Measurements from ENCODE around the gene CRY2.

Gene CRY2

DNA sequence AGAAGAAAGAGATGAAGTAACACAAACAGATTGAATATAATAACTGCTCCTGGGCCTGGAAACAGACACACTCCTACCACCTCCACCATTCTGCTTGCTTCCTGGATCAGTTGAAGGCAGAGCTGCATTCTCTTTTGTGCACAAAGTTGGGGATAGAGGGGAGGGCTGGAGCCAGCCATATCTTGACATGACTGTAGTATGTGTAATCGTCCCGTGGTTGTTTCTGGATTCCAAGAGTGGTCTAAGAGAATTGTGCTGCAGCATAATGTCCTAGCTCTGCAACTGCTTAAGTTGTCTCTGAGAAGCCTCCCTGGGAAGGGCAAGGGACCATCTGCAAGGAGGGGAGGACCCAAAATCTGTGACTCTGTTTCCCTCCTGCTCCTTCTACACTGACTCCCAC, 3.2 kb downstream of the CRY2 start:
- DNase-seq = no peak

DNA sequence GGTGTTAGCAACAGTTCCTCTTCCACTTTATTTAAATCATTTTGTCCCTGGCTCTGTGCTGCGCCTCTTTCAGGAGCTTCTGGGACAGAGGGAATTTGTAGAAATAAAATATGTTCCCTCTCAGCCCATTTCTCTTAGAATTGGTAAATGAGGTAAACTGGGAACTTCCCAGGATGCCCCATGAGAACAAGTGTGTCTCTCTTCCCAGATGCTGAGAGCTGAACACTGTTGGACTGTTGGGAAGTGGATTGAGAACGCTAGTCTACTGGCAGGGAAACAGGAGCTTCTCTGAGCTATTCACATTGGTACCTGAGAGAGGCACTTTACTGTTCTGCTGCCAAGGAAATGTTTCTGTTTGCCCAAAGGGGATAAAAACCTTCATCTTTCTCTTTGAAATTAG, 4.0 kb downstream of the CRY2 start:
- DNase-seq = no peak

DNA sequence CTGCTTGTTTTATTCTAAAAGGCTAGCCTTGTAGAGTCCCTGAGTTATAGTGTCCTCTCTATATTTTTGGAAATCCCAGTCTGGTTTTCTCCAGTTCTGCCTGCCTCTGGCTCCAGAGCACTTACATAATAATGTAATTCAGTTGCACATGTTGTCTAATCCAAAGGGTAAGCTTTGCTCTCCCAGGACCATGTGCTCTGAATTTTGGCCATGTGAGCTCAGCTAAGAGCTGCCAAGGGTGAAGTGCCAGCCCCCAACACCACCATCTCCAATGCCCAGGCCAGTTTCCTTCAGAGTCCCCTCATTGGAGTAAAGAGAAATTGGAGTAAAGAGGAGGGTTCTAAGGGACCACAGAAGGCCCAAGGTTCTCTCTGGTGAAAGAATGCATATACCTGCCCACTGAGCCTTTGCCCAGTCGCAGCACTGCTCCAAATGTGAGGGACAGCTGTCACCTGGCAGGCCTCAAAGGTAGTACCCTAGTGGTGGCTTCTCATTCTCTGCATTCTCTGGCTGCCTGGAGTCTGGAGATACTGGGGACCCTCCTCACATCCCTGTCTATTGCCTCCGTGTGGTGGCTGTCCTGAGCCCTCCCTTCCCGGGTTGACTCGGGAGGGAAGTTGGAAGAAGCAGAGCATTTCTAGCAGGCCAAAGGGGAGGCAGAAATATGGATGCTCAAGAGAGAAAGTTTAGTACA, 4.9 kb downstream of the CRY2 start:
- no peak for DNase-seq

DNA sequence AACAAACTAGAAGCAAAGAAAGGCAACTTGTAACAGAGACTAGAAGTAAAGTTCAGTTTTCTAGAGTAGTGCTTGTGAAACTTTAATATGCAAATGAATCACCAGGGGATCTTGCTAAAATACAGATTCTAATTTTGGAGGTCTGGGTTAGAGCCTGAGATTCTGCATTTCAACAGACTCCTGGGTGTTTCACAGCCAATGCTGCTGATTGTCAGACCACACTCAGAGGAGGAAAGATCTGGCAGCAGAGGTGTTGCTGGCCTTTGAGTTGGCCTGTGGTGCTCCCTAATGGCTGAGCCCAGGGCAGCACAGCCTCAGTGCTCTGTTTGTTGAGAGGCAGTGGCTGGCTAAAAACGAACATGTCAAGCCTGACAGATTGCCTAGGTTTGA, 5.4 kb downstream of the CRY2 start:
- DNase-seq = no peak

DNA sequence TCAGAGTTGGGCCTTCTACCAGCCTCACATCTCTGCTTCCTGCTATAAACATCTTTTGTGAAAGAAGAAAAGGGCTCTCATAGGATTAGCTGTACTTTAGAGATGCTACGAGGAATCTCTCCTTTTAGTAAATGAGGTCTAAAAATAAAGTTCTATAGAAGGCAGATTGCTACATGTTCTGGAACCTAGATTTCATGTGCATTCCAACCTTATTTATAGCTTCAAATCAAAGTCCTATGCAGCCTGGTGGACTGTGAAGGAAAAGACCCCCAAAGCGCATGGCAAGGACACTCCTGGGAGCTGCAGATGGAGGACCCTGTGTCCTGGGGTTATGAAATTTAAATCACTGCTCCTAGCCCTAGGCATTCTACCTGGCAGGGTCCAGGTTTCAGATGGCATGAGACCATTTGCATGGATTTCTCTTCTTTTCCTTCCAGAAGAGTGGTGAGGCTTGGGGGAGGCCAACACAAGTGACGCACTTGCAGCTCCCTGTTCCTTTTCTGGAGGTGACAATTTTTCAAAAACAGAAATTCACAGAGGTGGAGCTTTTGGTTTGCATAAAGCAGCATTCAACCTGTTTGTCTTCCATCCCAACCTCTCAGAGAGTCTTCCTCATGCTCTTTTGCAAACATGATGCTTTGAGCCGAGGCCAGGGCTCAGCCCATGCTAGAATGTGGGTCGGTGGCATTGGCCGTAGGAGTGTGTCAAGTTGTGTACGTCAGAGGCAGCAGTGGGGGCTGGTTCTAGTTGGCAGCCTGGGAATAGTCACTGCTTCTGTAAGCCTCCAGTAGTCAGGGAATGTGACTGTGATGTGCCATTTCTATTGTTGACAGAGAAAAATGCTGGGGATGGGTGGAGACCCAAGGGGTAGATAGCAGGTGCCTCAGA, 6.3 kb downstream of the CRY2 start:
- no peak for DNase-seq

DNA sequence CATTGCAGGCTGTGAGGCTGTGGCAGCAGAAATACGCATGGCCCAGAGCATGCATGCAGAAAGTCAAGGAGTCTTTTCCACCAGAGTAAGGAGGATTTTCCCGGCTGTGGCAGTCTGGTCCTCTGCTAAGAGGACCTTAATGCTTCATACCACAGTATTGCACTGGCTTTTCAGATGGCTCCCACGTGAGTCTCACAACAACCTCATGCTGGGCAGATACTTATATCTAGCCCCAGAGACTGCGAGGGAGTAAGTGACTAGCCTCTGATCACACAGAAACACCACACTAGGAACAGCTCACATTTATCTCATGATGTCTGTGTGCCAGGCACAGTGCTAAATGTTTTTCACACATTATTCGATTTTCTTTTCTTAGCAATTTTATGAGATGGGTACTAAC, 8.0 kb downstream of the CRY2 start:
- DNase-seq = no peak

DNA sequence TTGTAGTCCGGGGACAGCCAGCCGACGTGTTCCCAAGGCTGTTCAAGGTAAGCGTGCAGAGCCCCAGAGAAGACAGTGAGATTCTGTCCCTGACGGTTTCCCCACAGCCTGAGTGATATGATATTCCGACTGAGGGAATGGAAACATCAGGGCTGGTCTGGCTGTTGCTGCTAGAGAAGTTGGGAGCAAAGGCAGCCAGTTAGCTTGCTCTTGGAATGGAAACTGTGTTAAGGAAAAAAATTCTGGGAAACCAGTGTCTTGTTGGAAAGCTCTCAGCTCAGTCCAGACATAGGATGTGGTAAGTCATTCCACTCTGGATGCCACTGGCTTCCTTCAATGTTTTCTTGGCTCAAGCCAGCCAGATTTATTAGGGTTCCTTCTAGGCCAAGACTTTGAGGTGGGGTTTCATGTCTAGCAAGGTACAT, 8.8 kb downstream of the CRY2 start:
- DNase-seq = no peak

DNA sequence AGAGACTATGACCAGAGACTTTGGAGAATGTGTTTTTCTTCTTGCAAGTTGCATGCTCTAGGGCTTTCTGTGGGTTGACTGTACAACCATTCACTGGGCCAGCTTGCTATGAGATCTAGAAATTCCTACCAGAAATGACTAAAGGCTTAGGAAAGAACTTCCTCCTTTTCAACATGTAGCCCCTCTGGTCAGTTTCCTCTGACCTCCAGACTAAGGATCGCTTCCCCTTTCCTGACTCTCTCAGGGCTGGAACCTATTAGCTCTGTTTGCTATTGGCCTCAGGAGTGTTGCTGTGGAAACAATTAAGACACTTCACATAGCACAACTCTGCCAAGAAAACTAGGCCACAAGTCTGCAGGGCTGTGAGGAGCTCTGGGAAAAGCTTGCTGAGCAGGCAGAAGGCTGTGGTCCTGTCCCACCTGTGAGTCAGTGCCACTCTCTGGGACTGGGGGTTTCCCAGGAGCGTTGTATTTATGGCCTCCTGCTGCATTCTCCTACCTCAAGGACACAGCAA, 10.7 kb downstream of the CRY2 start:
- DNase-seq = no peak

DNA sequence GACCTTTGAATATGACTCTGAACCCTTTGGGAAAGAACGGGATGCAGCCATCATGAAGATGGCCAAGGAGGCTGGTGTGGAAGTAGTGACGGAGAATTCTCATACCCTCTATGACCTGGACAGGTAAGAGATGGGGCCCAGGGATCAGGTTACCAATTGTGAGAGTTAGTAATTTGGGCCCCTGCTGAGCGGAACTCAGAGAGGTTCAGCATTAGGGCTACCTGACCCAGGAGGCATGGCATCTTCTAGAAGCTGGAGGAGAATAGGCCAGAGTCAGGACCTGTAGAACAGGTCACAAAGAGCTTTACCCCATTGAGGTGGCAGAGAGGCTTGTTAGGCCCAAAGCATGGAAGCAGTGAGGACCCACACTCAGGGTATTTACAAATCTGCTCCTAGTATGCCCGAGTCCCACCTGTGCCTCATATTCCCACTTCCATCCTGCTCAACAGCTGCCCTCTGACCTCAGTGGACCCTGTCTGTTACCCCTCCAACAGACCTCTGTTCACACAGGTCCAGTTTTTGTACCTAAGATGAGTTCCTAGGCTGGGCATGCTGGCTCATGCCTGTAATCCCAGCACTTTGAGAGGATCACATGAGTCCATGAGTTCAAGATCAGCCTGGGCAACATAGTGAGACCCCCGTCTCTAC, 11.6 kb downstream of the CRY2 start:
- DNase-seq = no peak

DNA sequence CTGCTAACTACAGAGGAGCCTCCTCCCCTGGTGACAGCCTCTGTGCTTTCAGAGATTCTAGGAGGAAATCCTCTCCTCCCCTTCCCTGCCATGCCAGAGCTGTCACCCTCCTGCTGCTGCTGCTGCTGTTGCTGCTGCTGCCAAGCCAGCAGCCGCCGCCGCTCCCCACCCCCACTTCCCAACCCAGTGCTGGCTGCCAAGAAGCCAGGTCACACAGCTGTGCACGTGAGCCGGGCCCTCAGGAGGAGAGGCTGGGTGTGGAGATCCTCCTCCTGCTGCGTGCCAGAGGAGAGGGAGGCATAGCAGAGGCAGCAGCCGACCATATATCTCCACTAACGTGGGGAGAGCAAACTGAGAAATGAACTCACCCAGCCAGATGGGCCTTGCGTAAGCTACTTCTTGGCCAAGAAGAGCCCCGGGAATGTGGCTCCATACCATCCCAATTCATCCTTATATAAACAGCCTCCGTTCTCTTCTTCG, 12.4 kb downstream of the CRY2 start:
- DNase-seq = peak; percentile 65

DNA sequence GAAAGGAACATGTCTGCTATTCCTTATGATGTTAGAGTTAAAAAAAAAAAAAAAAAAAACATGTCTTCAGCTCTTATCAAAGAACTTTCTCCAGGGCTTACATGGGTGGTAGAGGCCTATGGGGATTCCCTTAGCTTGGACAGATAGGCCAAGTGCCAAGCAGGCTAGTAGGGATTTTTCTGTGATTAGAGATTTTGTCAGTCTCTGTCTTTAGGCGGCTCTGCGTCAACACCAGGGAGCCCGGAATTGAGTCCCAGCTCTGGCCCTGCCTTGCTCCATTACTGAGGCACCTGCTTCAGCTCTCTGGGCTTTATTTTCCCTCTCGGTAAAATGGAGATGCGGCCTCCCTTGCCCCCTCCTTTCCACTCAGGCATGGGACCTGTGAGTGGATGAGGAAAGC, 13.1 kb downstream of the CRY2 start:
- DNase-seq = no peak

DNA sequence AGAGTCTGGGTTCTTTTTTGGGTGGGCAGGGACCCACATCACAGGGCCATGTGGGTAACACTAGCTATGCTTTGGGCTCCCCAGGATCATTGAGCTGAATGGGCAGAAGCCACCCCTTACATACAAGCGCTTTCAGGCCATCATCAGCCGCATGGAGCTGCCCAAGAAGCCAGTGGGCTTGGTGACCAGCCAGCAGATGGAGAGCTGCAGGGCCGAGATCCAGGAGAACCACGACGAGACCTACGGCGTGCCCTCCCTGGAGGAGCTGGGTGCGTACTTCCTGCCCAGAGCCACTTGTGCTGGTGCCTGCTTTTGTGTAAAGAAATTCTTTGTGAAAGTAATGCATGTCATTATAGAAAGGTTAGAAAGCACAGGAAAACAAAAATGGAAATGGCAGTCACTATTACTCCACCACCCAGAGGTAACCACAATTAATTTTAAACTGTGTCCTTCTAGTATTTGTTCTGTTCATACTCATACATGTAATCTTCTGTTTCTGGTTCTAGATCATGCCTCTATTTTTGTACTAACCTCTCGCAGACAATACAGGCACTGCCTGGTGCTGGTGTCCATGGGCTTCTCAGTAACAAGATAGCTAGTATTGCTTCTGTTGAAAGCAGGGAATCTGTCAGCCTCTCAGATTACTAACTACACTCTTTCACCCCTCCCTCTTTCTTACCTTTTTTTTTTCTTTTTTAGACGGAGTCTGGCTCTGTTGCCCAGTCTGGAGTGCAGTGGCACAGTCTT, 13.7 kb downstream of the CRY2 start:
- no peak for DNase-seq

DNA sequence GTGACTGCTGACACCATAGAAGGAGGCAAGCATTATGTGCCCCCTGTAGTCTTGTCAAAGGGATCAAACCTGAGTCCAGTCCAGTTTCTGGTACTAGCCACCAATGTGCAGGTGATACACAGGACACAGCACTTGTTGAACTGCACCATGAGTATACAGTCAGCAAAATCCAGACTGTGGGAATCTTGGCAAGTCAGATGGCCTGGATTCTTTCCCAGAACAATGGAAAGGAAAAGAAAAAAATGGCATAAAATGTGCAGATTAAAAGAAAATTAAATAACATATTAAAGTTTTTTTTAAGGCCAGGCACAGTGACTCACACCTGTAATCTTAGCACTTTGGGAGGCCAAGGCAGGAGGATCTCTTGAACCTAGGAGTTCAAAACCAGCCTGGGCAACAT, 16.8 kb downstream of the CRY2 start:
- no peak for DNase-seq

DNA sequence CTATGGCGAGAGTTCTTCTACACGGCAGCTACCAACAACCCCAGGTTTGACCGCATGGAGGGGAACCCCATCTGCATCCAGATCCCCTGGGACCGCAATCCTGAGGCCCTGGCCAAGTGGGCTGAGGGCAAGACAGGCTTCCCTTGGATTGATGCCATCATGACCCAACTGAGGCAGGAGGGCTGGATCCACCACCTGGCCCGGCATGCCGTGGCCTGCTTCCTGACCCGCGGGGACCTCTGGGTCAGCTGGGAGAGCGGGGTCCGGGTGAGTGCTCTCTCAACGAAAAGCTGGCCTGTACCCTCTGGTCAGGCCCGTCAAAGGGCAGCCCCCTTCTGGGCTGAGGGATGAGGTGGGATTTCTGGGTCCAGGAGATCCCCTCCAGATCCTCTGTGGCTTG, 22.3 kb downstream of the CRY2 start:
- DNase-seq = no peak

DNA sequence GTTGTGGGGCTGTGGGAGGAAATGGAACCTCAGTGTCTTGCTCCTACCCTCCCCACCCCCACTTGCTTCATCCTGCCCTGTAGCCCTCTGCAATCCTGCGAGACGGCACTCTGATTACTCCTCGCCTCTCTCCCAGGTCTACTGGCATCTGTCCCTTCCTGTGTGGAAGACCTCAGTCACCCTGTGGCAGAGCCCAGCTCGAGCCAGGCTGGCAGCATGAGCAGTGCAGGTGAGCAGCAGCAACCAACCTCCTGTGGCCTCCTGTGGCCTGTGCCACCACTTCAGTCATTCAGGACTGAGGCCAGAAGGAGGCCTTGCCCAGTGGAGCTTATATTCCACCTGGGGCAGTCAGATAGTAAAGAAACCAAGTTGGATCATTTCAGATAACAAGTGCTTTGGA, 23.4 kb downstream of the CRY2 start:
- DNase-seq = no peak

DNA sequence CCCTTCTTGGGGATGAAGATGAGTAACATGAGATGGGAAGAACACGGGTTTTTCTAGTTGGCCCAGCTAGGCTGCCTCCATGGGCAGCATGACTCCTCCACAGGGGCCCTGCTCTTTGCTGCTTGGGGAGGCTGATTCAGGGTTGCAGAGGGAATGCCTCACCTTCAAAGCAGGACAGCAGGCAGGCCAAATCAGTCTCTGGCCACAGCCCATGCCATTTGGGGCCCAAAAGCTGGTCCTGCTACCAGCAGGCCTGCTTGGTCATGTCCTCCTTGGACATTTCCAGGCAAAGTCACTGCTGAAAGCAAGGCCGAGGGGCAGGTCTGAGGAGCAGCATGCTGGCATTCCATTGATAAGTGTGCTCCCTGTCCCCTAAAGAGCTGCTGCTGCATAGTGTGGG, 24.4 kb downstream of the CRY2 start:
- DNase-seq = no peak

DNA sequence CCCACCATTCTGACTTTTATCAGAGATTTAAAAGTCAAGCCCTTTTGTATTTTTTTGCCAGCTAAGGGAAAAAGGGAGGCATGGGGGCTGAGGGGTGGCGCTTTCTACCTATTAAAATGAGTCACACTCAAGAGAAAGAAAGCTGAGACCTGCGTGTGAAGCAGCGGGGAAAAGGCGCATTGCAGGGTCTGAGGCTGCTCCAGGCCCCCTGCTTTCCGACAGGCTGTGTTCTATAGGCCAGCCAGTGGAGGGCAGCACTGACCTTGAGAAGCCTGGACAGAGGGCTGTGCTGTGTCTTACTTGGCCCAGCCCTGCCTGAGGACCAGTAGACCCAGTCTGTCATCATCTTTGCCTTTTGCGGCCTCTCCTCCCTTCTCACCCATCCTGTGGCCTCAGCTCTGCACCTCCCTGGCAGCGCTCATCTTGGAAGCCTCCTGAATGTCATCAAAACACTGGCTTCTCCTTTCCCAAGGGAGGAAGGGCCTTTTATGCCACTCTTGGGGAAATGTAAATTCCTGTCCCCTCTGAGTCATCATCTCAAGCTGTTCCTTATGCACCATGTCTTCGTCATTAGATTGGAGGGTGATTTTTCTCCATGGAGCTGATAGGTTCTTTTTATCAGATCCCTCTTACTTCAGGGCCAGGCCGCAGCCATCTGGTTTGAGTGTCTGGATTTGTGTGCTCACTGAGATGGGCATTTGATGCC, 25.5 kb downstream of the CRY2 start:
- DNase-seq = peak; percentile 30

DNA sequence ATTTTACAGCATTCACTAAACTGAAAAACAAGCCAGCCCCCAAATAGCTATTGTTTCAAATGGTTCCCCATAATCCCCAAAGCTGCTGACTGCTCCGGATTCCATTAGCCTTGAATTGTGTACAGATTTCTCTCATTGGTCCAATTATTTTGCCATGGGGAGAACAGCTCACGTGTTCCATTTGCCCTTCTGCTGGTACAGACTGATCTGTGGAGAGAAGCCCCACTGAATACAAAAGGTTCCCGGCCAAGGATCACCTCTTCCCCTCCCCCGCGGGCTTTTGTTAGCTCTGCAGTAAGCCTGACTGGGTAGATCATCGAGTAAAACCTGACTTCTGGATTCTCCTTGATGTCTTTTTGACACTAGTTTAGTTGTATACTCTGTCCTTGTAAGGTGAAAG, 29.1 kb downstream of the CRY2 start:
- DNase-seq = no peak

DNA sequence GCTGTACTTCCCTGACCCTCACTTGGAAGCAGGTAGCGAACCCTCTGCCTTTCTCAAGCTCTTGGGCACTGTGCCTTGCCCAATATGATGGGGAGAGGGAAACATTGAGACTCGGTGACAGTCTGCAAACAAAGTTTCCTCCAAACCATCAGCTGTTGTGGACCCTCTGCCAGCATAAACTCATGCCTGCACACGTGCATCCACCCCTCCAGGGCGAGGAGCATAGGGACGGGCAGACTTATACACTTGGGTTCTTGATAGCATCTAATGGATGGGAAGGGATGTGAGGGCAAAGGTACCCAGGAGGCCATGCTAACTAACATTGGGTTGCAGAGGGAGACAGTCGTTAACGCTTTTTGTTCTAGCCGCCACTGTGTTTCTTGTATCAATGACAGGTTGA, 29.9 kb downstream of the CRY2 start:
- DNase-seq = no peak

DNA sequence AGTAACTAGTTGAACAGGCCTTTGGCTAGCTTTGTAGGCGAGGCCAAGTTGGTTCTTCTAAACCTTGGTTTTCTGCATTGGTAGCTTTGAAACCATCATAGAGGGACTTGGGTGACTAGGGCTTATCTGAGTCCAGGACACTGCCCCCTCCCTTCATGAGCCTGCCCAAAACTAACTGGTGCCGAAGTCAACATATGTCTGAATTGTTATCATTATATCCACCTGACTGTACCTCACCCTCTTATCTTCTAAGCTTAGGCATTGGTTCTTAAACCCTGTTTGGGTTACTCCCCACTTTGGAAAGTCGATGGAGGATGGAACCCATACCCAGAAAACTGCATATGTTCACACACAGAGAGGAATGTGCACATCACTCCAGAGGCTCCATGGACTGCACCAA, 30.6 kb downstream of the CRY2 start:
- DNase-seq = no peak

DNA sequence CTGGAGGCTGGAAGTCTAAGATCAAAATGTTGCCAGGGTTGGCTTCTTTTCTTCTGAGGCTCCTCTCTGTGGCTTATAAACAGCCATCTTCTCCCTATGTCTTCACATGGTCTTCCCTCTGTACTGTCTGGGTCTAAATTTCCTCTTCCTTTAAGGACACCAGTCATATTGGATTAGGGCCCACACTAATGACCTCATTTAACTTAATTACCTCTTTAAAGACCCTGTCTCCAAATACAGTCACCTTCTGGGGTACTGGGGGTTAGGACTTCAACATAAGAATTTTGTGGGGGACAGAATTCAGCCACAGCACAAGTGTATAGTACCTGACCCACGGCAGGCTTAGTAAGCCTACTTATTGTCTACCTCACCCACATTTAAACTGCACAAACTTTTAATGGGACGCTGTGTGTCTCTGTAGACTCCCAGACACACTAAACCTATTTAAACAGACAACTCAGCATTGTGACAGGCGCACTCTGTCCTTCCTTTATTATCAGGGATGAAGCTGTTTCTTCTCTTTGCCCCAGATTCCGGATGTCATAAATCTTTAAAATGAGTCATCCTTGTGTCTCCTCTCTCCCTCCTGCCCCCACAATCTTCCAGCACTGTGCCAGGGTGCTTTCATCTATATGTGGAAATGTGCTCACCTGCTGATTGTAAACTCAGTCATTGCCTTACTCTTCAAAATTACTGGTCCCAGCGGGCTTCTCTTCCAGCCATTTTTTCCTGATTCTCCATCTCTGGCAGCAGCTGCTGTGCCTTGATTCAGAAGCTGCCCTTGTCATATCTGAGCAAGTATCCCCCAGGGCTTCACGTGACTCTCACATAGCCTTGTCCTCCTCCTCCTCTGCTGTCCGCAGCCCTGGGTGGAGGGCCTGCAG, 32.8 kb downstream of the CRY2 start:
- DNase-seq = no peak
